ENCODE results near the gene PBX4. TPM values are rescaled to one million over a fixed set of nuclear protein-coding genes. Genes with fewer than 3 reads are reported as not detected.

Gene PBX4
- total and polyA plus RNA-seq, 5 donors from 2014 or later = 4.1 to 85.3 (median 6.1) TPM

- no peak overlapping the region for H3K27ac ChIP-seq (ENCODE audit: insufficient read depth, low read length, poor library complexity, severe bottlenecking)
- peak overlapping the region in 2 of 3 donors; percentile 81 to 83 for H3K27ac Mint-ChIP-seq
- peaks cover 3% of the 10 kb centered on the region for H3K36me3 ChIP-seq (ENCODE audit: control insufficient read depth, insufficient read depth, low read length)
- H3K9me3 ChIP-seq (ENCODE audit: control insufficient read depth in 2 of 2, low read length in 2 of 2) = no peaks in the 10 kb centered on the region
- peak in 1 of 3 donors; percentile 35 for DNase-seq
- no peaks in the 10 kb centered on the region for H3K27me3 ChIP-seq (ENCODE audit: control insufficient read depth, insufficient read depth, low read length)
- no peaks in the 10 kb centered on the region for H3K27me3 Mint-ChIP-seq
- H3K4me3 ChIP-seq (ENCODE audit: low read depth, low read length) = no peak overlapping the region
- peaks cover 0 to 39% (median 10%) of the 10 kb centered on the region in 4 donors for H3K4me1 Mint-ChIP-seq
- H3K4me3 Mint-ChIP-seq = peak overlapping the region in 1 of 4 donors; percentile 35
- no peak for ATAC-seq (ENCODE audit: low read depth in 2 of 2)
- H3K9me3 Mint-ChIP-seq = no peaks in the 10 kb centered on the region
- H3K36me3 Mint-ChIP-seq = peaks cover 5% of the 10 kb centered on the region
- peaks cover 8% of the 10 kb centered on the region for H3K4me1 ChIP-seq (ENCODE audit: control insufficient read depth, insufficient read depth, low read length, poor library complexity, severe bottlenecking)
These were observed 38.7 kb downstream of the PBX4 start for GRCh38 chr19:19579533-19580361.

DNA sequence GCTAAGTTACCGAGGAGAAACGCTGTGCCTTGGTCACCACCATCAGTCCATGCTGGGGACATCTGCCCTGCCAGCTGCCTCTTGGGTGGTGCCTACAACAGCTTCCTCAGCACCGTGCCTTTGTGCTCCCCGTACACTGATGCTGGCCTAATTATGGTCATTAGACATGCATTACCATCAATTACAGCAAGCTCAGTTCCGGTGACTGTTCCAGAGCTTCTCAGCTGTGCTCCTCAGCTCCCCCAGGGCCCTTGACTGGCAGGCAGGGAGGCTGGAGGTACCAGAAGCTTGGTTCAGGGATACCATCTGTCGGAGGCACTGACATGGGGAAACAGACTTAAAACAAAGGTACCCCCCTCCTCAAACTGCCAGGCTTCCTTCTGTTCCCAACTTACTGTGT, 40.2 kb downstream of the PBX4 start:
- Histone ChIP-seq H3K36me3 (ENCODE audit: control insufficient read depth, insufficient read depth, low read length) (peaks cover 2% of the 10 kb centered on the region), H3K27ac (ENCODE audit: insufficient read depth, low read length, poor library complexity, severe bottlenecking) (no peak overlapping the region), H3K27me3 (ENCODE audit: control insufficient read depth, insufficient read depth, low read length) (no peaks in the 10 kb centered on the region), H3K4me1 (ENCODE audit: control insufficient read depth, insufficient read depth, low read length, poor library complexity, severe bottlenecking) (peaks cover 8% of the 10 kb centered on the region), H3K4me3 (ENCODE audit: low read depth, low read length) (no peak overlapping the region), H3K9me3 (ENCODE audit: control insufficient read depth in 2 of 2, low read length in 2 of 2) (no peaks in the 10 kb centered on the region)
- Mint-ChIP-seq H3K27ac (no peak overlapping the region), H3K4me1 (peaks cover 0 to 43% (median 12%) of the 10 kb centered on the region in 4 donors), H3K4me3 (no peak overlapping the region), H3K36me3 (peaks cover 6% of the 10 kb centered on the region), H3K9me3 (no peaks in the 10 kb centered on the region), H3K27me3 (no peaks in the 10 kb centered on the region)
- no peak for DNase-seq
- no peak for ATAC-seq (ENCODE audit: low read depth in 2 of 2)

- H3K9me3 Mint-ChIP-seq = no peaks in the 10 kb centered on the region
- H3K36me3 Mint-ChIP-seq = peaks cover 12% of the 10 kb centered on the region
- Histone ChIP-seq H3K4me1 (ENCODE audit: control insufficient read depth, insufficient read depth, low read length, poor library complexity, severe bottlenecking) (no peaks in the 10 kb centered on the region), H3K9me3 (ENCODE audit: control insufficient read depth in 2 of 2, low read length in 2 of 2) (no peaks in the 10 kb centered on the region), H3K27ac (ENCODE audit: insufficient read depth, low read length, poor library complexity, severe bottlenecking) (no peak overlapping the region), H3K4me3 (ENCODE audit: low read depth, low read length) (no peak overlapping the region), H3K27me3 (ENCODE audit: control insufficient read depth, insufficient read depth, low read length) (no peaks in the 10 kb centered on the region), H3K36me3 (ENCODE audit: control insufficient read depth, insufficient read depth, low read length) (peaks cover 8% of the 10 kb centered on the region)
- peaks cover 0 to 25% (median 5%) of the 10 kb centered on the region in 4 donors for H3K4me1 Mint-ChIP-seq
- peak overlapping the region in 2 of 3 donors; percentile 12 to 97 for H3K27ac Mint-ChIP-seq
- H3K27me3 Mint-ChIP-seq = no peaks in the 10 kb centered on the region
- no peak for ATAC-seq (ENCODE audit: low read depth in 2 of 2)
- no peak overlapping the region for H3K4me3 Mint-ChIP-seq
- DNase-seq = no peak
These were observed 43.1 kb downstream of the PBX4 start for GRCh38 chr19:19575411-19575810.

DNA sequence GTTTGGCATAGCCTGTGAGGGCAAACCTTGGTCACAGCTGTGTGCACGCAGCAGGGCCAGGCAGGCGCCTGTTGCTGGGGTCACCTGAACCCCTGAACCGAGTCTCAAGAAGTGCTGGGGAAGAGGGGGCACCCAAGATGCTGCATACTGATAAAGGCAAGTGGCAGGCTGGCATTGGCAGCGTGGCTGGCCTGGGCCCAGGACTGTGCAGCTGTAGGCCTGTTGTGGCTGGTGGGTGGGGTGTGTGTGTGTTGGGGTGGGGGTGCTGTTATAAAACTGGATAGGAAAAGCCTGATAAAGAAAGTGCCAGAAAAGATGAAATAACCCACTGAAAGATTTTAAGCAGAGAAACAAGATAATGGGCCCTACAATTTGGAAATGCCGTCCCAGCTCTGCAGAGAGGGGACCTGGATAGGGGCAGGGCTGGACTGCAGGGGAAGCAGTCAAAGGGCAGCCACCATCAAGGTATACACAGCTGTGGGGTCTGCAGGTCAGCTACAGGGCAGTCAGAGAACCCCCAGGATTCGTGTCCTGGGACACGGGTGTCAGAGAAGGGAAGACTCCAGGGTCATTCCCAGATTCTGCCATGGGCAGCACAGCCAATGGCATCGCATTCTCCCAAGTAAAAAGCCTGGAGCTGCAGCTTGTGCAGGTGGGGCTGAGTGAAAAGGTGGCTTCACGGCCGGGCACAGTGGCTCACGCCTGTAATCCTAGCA, 47.3 kb downstream of the PBX4 start:
- Histone ChIP-seq H3K4me3 (ENCODE audit: low read depth, low read length) (no peak overlapping the region), H3K36me3 (ENCODE audit: control insufficient read depth, insufficient read depth, low read length) (peaks cover 40% of the 10 kb centered on the region), H3K4me1 (ENCODE audit: control insufficient read depth, insufficient read depth, low read length, poor library complexity, severe bottlenecking) (no peaks in the 10 kb centered on the region), H3K9me3 (ENCODE audit: control insufficient read depth in 2 of 2, low read length in 2 of 2) (no peaks in the 10 kb centered on the region), H3K27ac (ENCODE audit: insufficient read depth, low read length, poor library complexity, severe bottlenecking) (no peak overlapping the region), H3K27me3 (ENCODE audit: control insufficient read depth, insufficient read depth, low read length) (no peaks in the 10 kb centered on the region)
- no peak for DNase-seq
- peaks cover 0 to 14% (median 6%) of the 10 kb centered on the region in 4 donors for H3K4me1 Mint-ChIP-seq
- H3K4me3 Mint-ChIP-seq = no peak overlapping the region
- no peak for ATAC-seq (ENCODE audit: low read depth in 2 of 2)
- peaks cover 27% of the 10 kb centered on the region for H3K36me3 Mint-ChIP-seq
- no peaks in the 10 kb centered on the region for H3K27me3 Mint-ChIP-seq
- H3K9me3 Mint-ChIP-seq = no peaks in the 10 kb centered on the region
- no peak overlapping the region for H3K27ac Mint-ChIP-seq

DNA sequence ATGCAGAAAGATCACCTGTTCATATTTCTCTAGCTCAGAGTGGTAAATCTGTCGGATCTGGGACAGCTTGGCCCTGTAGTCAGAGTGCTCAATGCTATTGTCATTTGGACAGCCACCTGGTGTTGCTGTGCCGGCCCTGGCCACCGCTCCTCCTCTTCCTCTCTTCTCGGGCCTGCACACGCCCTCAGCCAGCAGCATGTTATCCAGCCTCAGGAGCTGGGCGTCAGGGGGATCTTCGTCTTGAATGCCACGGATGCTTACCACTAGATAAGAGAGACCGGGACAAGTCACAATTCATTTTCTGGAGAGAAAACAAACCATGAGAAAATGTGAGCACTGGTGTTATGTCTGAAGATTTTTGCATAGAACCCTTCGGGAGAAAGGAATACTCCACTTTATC, 47.9 kb downstream of the PBX4 start:
- H3K27me3 Mint-ChIP-seq = no peaks in the 10 kb centered on the region
- ATAC-seq (ENCODE audit: low read depth in 2 of 2) (no peak), DNase-seq (no peak)
- peaks cover 44% of the 10 kb centered on the region for H3K36me3 ChIP-seq (ENCODE audit: control insufficient read depth, insufficient read depth, low read length)
- peaks cover 24% of the 10 kb centered on the region for H3K36me3 Mint-ChIP-seq
- H3K4me1 ChIP-seq (ENCODE audit: control insufficient read depth, insufficient read depth, low read length, poor library complexity, severe bottlenecking) = no peaks in the 10 kb centered on the region
- peak overlapping the region in 1 of 3 donors; percentile 76 for H3K27ac Mint-ChIP-seq
- no peak overlapping the region for H3K4me3 ChIP-seq (ENCODE audit: low read depth, low read length)
- H3K27me3 ChIP-seq (ENCODE audit: control insufficient read depth, insufficient read depth, low read length) = no peaks in the 10 kb centered on the region
- H3K27ac ChIP-seq (ENCODE audit: insufficient read depth, low read length, poor library complexity, severe bottlenecking) = no peak overlapping the region
- no peaks in the 10 kb centered on the region for H3K9me3 Mint-ChIP-seq
- H3K4me3 Mint-ChIP-seq = no peak overlapping the region
- H3K9me3 ChIP-seq (ENCODE audit: control insufficient read depth in 2 of 2, low read length in 2 of 2) = no peaks in the 10 kb centered on the region
- peaks cover 0 to 13% (median 6%) of the 10 kb centered on the region in 4 donors for H3K4me1 Mint-ChIP-seq

GRCh38 chr19:19568802-19569756, 49.4 kb downstream of the PBX4 start:
- Mint-ChIP-seq H3K27ac (peak overlapping the region in 2 of 3 donors; percentile 28 to 78), H3K36me3 (peaks cover 36% of the 10 kb centered on the region), H3K4me3 (no peak overlapping the region), H3K9me3 (no peaks in the 10 kb centered on the region), H3K4me1 (peaks cover 0 to 9% (median 3%) of the 10 kb centered on the region in 4 donors), H3K27me3 (no peaks in the 10 kb centered on the region)
- no peak for DNase-seq
- Histone ChIP-seq H3K27ac (ENCODE audit: insufficient read depth, low read length, poor library complexity, severe bottlenecking) (no peak overlapping the region), H3K36me3 (ENCODE audit: control insufficient read depth, insufficient read depth, low read length) (peaks cover 54% of the 10 kb centered on the region), H3K4me3 (ENCODE audit: low read depth, low read length) (no peak overlapping the region), H3K9me3 (ENCODE audit: control insufficient read depth in 2 of 2, low read length in 2 of 2) (no peaks in the 10 kb centered on the region), H3K4me1 (ENCODE audit: control insufficient read depth, insufficient read depth, low read length, poor library complexity, severe bottlenecking) (no peaks in the 10 kb centered on the region), H3K27me3 (ENCODE audit: control insufficient read depth, insufficient read depth, low read length) (no peaks in the 10 kb centered on the region)
- ATAC-seq (ENCODE audit: low read depth in 2 of 2) = no peak

GRCh38 chr19:19567391-19567790, 51.1 kb downstream of the PBX4 start:
- ATAC-seq (ENCODE audit: low read depth in 2 of 2) = no peak
- no peaks in the 10 kb centered on the region for H3K27me3 Mint-ChIP-seq

More at GRCh38 chr19:19567391-19567790, 51.1 kb downstream of the PBX4 start:
- peaks cover 34% of the 10 kb centered on the region for H3K36me3 Mint-ChIP-seq
- peaks cover 0 to 14% (median 2%) of the 10 kb centered on the region in 4 donors for H3K4me1 Mint-ChIP-seq
- peaks cover 5% of the 10 kb centered on the region for H3K4me1 ChIP-seq (ENCODE audit: control insufficient read depth, insufficient read depth, low read length, poor library complexity, severe bottlenecking)
- H3K27ac ChIP-seq (ENCODE audit: insufficient read depth, low read length, poor library complexity, severe bottlenecking) = no peak overlapping the region
- no peak overlapping the region for H3K4me3 Mint-ChIP-seq
- H3K9me3 ChIP-seq (ENCODE audit: control insufficient read depth in 2 of 2, low read length in 2 of 2) = no peaks in the 10 kb centered on the region
- peak overlapping the region in 1 of 3 donors; percentile 85 for H3K27ac Mint-ChIP-seq
- DNase-seq = no peak
- no peaks in the 10 kb centered on the region for H3K9me3 Mint-ChIP-seq
- H3K4me3 ChIP-seq (ENCODE audit: low read depth, low read length) = no peak overlapping the region
- peaks cover 57% of the 10 kb centered on the region for H3K36me3 ChIP-seq (ENCODE audit: control insufficient read depth, insufficient read depth, low read length)
- no peaks in the 10 kb centered on the region for H3K27me3 ChIP-seq (ENCODE audit: control insufficient read depth, insufficient read depth, low read length)

Measured in CD4-positive, CD25-positive, alpha-beta regulatory T cell (primary cell).